Left ventricle myocardium superior (tissue), 1 donor: ENCODE results near the gene CD226. TPM values are rescaled to one million over a fixed set of nuclear protein-coding genes. Genes with fewer than 3 reads are reported as not detected.
"Not testable (repeated sequence)": the region's sequence is repeated elsewhere in the genome, so short reads cannot be mapped to it uniquely, and the experiment has no call there.

Source experiments
- ATAC-seq: fragments of 200-7000 bp; cut with Tn5 transposase; one replicate; pipeline ENCODE4 v1.9.1; 2020; ENCODE audit warnings: mild to moderate bottlenecking, moderate library complexity
- DNase-seq: peaks from one replicate; pipeline ENCODE4 v3.0.0-alpha.2; 2020
- intact Hi-C: fragments of 100-400 bp; cut with micrococcal nuclease; formaldehyde crosslinking; loops from one replicate; pipeline ENCODE4 v1.11.0; 2022
- total RNA-seq: library from RNA; stranded (reverse); fragmentation: NEBNext Ultra II Directional; extraction: Animal tissue kit (Norgen Biotek cat#: 25700); gene quantifications from one replicate; pipeline ENCODE4 v1.2.1, GENCODE V29; 2021
- donor health status: DM: no; HTN: yes; CAD: no; lungs with severe emphysema.

Gene CD226
- total RNA-seq, 1 donor from 2014 or later = 0.92 TPM

DNA sequence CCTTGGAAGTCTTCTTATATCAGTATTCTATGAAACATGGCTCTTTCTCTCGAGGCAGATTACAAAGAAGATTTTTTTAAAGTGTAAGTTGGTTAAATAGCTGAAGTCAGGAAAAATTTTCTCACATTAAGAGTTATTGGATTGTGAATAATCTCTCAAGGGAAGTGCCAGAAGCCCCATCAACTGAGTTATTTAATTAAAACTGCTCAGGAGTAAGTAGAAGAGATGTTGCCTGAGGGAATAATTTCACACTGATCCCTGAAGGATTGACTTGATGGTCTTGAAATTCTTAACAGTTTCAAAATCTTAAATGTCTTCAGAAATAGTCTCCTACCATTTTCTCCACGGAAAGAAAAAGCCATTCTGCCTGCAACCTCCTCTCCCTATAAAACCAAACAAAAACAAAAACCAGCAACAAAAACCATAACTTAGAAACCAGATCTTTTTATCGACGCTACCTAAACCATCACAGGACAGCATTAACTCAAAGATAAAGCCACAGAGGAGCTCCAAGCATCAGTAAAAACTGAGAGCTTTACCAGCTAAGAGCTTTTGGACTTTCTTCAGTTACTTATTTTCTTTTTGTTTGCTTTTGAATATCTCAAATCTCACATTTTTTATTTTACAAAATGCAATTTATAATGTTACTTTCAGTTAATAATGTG is 12.9 kb downstream of the CD226 start:
- intact Hi-C loops = no loop called here
- DNase-seq (no peak), ATAC-seq (no peak)

DNA sequence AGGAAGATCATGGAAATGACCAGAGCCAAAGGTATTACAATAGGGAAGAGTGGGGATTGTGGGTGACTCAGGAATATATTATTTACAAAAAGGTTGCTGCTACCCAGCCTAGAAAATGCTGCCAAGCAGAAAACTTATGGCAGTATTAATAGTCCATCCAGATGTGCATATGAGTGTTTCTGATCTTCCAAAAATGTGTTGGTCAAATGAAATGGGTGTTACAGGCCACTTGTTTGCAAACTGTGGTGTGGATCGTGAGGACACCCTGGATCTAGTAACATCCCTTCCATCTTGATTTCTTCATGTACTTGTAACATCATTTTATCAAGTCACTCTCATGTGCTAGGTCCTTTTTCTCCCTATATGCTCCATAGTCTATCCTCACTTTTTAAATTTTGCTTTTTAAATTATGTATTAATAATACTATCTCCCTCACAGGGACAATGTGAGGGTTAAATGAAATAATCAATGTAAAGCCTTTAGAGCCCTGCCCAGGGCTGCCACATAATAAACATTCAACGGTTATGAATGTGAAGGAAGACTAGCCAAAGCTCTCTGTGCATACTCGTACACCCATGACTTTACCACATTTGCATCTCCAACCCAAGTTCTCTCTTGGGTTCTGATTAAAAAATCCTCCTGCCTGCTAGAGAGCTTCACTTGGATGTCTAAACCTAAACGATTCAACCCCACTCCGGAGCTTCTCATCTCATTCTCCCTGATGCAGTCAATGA is 18.5 kb downstream of the CD226 start:
- no peak for DNase-seq
- no peak for ATAC-seq
- intact Hi-C loops = no loop called here

DNA sequence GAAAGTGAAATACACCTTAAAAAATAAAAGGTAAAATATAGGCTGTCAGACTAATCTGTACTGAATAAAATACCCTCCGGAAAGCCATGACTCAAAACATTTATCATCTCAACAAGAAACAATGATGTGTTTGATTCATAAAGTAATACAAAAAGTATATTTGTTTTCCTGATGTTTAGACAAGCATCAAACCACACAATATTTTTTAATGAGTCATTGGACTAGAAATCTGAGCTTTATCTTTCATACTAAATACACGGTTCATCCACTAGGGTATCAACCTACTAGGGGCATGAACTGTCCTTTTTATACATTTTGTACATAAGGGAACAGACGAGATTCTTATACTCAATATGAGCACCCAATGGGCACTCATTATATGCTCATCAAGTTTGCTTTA is 31.3 kb downstream of the CD226 start:
- ATAC-seq = no peak
- intact Hi-C loops = no loop called here
- DNase-seq = no peak

DNA sequence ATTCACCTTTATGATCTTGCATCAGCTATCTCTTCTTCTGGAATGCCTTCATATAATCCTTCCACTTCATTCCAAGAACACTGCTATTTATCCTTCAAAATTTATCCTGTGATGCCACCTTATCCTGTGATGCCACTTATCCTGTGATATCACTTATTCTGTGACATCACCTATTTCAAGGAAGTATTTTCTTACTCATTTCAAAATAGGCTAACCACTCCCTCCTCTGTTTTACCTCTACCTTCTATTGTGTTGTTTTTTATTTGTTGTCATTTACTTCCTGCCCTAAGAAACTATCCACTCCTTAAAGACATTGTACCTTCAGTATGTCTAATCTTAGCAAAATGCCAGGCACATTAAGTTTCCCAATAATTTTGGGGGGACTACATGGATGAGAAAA is 38.8 kb downstream of the CD226 start:
- ATAC-seq = no peak
- intact Hi-C loops = no loop called here
- DNase-seq = no peak

DNA sequence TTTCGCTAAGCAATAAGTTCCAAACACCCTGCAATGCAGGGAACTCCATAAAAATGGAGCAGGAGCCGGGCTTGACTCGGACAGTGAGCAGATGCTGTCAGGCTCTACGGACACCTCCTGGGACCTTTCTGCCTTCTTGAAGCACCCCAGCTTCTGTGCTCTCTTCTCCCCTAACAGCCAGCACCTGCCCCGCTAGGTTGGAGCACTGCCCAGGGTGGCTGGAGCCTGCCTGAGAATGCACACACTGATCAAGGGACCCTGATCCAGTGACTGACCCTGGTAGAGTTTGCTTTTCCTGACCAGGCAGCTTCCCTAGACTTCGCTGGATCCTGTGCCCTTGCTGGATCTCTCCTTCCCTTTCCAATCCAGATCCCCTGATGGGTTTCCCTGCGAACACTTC is 40.9 kb downstream of the CD226 start:
- no peak for DNase-seq
- ATAC-seq = no peak
- intact Hi-C loops = no loop called here

DNA sequence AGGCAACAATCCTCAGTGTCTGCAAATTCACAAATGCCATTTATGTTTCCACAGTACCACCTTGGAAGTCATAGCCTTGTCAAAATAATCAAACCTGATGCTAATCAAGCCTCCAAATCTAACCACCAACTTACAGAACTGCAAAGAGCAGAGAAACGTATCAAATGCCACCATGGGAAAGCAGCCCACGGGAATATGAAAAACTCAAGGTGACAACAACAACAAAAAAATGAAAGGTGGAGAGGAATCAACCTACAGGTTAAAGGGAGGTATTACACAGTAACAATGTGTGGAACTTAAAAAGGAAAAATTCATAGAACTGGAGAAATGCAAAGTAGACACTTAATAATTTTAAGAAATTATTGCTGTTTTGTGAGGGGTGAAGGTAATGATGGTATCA is 46.7 kb downstream of the CD226 start:
- intact Hi-C loops = no loop called here
- DNase-seq (no peak), ATAC-seq (no peak)

DNA sequence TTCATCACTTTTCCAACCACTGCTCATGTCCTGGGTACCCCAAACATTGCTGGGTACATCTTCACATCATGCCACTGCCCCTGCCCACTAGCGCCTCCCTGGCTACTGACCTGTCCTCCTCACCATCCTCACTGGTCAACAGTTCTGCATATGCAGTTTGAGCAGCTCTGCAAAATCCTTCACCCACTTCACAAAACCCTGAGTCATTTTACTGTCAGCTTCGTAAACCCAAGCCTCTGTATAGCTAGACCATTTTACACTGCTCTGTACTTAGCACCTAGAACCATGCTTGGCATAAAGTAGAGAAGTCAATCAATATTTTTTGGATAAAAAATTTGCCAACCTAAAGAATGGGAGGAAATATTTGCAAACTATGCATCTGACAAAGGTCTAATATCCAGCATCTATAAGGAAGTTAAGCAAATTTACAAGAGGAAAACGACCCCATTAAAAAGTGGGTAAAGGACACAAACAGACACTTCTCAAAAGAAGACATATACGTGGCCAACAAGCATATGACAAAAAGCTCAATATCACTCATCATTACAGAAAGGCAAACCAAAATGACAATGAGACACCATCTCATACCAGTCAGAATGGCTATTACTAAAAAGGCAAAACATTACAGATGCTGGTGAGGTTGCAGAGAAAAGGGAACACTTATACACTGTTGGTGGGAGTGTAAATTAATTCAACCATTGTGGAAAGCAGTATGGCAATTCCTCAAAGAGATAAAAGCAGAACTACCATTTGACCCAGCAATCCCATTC is 48.3 kb downstream of the CD226 start:
- intact Hi-C loops, DNase-seq, ATAC-seq: not testable (repeated sequence)

DNA sequence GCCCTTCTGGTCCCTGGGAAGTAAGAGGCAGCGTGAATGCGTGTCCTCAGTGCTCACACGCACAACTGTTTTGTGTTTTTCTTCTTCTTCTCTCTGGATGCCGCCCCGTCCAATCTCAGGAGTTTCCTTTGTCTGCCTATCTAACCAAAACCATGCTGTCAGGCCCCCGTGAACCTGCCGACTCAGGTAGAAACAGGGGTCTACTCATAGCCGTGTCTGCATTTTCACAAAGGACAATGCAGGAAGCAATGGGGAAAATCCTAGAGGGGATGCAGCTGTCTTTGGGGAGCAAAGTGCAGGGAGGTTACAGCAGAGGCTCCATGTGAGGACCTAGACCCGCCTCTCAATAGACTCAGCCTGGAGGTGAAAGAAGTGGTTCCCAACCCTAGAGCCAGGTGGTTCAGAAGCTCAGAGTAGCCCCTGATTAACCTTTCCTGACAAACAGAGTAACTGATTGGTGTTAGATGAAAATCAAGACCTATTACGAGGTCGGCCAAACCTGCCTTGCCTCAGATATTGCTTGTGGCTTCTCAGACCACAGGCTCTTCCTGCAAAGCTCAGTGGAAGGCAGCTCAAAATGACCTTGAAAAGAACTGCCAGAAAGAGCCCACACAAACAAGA is 49.3 kb downstream of the CD226 start:
- DNase-seq = no peak
- ATAC-seq = no peak

DNA sequence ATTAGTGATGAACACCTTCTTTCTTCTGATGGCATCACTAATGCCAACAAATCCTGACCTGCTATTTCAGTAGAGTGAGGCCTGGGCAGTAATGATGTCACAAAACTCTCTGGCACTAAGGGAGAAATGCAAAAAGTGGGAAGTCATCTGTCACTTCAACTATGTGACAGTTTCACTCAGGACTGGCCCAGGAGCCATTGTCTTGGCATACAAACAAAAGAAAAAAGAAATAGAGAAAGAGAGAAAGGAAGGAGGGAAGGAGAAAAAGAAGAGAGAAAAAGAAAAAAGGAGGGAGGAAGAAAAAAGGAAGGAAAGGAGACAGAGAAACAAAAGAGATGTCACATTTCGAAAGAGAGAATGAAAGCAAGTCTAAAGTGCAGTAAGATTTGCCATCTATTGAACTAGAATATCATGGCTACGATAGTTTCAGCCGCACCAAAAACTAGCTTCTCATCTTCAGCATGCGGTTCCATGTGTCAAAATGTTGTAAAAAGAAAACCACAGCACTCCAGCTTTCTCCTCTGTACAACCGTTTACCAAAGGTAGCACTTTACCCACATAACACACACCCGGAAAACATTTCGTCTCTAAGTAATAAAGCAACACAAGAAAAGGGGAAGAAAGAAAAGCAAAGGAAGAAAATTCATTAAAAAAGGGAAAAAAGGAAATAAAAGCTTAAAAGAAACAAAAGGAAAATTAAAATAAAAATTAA is 50.1 kb downstream of the CD226 start:
- no peak for ATAC-seq
- intact Hi-C loops = no loop called here
- DNase-seq = no peak

More for the DNA sequence above, 49.3 kb downstream of the CD226 start:
- intact Hi-C loops = no loop called here

DNA sequence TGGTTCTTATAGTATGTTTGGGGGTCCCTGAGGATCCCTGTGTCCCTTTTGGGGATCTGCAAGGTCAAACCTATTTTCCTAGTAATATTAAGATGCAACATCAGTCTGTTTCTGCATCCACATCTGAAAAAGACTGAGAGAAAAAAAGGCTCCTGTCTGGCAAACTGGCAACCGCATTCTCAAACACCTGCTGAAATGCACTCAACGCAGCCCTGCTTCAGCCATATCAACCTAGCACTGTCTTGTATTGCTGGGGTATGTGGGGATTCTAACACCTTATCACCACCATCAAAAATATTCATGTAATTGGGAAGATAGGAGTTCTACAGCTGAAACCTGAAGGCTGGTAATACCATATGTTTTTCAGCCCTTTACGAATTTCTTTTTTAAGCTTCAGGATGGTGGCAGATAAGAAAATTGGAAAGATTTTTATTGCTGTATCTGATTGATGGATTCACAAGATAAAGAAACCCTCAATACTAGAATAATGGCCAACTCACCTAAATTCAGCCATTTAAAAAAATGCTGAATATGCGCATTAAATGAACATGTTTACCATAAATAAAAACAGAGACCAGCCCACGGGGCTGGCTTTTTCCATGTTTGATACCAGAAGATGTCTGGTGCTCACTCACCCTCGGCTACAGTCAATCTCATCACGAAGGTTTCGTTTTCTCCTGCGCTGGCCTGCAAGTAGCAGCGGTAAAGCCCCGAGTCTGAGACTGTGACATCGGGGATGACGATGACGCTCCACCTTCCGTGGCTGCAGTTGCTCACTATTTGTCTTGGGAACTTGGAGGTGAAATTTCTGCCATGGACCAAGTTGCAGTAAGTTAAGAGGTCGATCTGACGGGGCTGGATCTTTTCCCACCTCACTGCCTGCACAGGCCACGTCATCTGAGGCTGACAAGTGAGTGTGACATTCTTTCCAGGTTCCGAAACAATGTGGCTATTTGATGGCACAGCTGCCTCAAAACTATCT is 52.3 kb downstream of the CD226 start:
- no peak for ATAC-seq
- intact Hi-C loops = no loop called here
- no peak for DNase-seq

DNA sequence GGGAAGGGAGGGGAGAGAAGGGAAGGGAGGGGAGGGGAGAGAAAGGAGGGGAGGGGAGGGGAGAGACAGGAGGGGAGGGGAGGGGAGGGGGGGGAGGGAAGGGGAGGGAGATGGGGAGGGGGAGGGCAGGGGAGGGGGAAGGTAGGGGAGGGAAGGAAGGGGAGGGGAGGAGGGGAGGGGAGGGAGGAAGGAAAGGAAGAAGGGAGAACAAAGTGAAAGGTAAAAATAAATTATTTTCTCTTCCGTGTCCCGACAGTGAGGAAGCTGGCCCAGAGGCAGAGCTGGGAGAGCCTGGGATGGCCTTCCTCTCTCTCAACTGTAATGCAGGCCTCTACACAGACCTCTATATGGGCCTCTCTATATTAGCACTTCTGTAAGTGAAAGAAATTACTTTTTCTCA is 53.2 kb downstream of the CD226 start:
- intact Hi-C loops = no loop called here
- DNase-seq = no peak
- no peak for ATAC-seq

DNA sequence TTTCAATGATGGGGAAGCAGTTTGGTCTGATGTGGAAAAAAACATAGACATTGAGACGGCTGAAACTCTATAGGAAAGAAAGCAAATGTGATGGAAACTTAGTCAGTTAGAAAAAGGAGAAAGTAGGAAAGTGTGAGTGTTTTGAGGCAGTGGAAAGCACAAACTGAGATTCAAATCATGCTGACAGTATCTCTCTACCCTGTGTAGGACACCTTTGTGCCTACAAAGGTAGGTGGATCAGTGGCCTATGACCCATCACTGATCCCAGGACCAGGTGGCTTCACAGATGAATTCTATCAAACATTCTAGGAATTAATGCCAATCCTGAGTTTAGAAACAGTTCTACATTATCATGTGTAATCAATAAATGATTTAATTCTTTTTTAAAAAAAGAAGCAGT is 57.1 kb downstream of the CD226 start:
- intact Hi-C loops = no loop called here
- DNase-seq (no peak), ATAC-seq (no peak)

DNA sequence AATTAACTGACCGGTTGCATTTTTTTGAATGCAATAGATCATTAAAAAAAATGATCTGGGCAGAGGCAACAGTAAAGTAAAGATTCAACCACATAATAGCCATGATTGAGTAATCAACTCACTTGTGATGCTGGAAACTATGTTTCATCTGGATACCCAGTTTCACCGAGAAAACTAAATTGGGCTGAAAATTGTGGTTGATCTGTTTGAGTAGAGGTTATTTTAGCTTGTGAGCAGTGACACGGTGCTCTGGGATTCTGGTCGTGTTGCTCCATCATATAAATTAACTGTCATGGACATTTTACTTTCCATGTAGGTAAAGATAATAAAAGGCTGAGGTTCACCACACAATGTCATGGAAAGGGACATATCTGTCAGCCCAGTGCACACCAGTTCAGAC is 58.7 kb downstream of the CD226 start:
- DNase-seq (no peak), ATAC-seq (no peak)
- intact Hi-C loops = no loop called here

DNA sequence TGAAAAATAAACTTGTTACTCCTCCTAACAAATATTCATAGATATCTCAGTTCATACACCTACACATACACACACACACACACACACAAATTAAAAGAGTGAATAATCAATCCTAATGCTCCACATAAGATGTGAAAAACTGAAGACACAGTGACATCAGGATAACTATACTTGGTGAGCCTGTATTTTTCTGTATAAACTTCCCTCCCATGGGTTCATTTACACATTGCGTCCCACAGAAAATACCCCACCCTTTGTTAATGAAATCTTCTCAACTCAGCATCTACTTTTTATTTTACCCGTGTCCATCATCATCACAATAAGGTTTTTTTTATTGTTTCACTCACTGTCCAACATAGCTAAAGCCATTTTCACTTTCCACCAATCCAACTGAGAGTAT is 60.4 kb downstream of the CD226 start:
- no peak for DNase-seq
- no peak for ATAC-seq
- intact Hi-C loops = no loop called here

DNA sequence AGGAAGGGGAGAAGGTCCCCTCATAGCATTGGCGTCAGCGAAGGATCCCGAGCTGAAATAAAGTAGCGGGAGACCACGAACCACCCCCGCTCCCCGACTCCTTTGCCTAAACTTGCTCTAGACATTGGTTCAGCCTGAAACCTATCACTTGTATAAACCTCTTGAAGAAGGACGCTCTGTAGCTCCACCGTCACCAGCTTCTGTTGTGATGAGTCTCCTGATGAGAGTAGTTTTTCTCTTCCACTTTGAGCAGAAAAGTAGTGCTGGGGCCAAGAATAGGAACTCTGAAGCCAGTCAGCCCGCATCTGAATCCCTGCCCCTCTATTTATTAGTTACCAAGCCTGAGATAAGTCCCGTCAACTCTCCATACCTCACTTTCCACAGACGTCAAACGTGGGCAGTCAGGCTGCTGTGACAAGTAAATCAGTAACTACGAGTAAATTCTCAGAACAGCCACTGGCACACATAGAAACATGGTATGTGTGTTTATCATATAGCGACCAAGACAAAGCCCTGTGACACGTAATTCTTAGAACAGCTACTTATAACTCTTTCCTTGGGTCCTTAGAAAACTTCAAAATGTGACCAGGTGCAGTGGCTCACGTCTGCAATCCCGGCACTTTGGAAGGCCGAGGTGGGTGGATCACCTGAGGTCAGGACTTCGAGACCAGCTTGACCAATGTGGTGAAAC is 61.7 kb downstream of the CD226 start:
- intact Hi-C loops = no loop called here
- no peak for ATAC-seq
- no peak for DNase-seq

DNA sequence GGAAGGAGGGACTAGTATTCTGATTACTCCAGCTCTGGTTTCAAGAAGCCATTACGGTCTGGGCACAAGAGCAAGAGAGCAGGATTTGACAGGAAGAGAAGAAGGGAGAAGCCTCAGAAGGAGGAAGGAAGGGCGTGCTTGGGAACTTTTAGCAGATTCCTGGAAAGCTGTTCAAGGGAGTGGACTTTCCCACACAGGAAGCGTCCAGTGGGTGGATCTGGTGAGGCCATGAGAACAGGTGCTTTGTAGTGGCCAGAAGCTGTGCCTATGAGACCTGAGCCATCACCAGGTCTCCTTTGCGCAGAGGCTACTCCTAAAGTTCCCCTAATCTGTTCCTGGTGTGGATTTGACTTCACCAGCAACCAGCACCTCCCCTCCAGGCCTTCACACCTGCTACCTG is 62.3 kb downstream of the CD226 start:
- DNase-seq = no peak
- intact Hi-C loops = no loop called here

DNA sequence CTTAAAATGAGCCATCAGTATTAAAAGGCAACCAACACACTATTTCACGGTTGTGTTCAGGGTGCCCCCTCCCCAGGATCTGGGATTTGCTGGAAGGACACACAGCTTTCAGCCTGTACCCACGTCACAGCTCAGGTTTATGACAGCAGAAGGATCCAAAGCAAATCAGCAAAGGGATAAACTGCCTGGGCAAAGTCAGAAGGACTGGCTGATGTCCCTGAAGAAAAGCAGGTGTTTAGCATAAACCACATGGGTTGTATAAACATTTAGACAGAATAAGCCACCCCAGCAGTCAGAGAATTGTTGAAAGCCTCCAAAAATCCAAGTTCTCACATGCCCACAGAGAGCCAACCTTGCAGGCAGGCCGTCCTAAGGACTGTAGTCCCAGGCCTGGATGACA is 63.9 kb downstream of the CD226 start:
- DNase-seq (no peak), ATAC-seq (no peak)
- intact Hi-C loops = no loop called here

More for the DNA sequence above, 62.3 kb downstream of the CD226 start:
- ATAC-seq = no peak
